ENCODE measurements around the gene ZNF652. TPM values are rescaled to one million over a fixed set of nuclear protein-coding genes. Genes with fewer than 3 reads are reported as not detected.
A peak's percentile ranks its signal among the peaks of the same experiment; 100 is the strongest.
"Not testable (repeated sequence)": the region's sequence is repeated elsewhere in the genome, so short reads cannot be mapped to it uniquely, and the experiment has no call there.

ZNF652 gene
- total RNA-seq, 1 experiment from 2014 or later: 42.8 TPM

DNA sequence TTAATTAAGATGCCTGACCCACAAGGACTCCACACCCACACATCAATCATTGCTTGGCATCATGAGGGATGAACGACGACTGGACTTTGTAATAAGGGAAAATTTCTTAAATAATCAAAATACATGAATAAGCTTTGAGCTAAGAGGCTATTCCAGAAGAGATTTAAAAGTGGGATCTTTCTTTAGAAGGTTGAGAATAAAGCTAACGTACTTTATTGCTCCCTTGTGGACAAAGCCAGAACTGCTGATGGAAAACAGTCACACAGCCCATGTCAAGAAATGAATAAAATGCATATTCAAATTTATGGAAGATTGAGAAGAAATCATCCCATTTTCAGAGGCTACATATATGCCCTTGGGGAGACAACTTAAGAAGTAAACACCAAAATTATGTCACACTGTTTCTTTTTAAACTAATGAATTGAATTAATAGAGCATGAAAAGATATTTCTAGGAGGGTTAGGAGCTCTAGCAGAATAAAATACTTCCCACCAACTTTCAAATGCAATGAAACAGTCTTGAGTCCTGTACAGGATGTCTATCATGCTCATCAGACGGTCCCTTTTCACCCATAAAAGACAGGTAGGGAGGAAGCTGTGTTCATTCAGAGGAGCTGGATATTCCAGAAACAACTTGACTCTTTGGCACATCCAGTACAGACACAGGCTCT is 71.2 kb downstream of the ZNF652 start:
- intact Hi-C loops (cut with micrococcal nuclease; ENCODE audit: unreplicated experiment): loop anchor here (2.0 kb wide), 1 partner anchor 30 kb away; no protein-coding TSS in a partner anchor
- no peaks in the 10 kb centered on the region for H3K9me3 Mint-ChIP-seq (ENCODE audit: low read depth, unreplicated experiment)
- H3K27me3 Mint-ChIP-seq (ENCODE audit: unreplicated experiment): no peaks in the 10 kb centered on the region
- TF ChIP-seq, protein P1, sequence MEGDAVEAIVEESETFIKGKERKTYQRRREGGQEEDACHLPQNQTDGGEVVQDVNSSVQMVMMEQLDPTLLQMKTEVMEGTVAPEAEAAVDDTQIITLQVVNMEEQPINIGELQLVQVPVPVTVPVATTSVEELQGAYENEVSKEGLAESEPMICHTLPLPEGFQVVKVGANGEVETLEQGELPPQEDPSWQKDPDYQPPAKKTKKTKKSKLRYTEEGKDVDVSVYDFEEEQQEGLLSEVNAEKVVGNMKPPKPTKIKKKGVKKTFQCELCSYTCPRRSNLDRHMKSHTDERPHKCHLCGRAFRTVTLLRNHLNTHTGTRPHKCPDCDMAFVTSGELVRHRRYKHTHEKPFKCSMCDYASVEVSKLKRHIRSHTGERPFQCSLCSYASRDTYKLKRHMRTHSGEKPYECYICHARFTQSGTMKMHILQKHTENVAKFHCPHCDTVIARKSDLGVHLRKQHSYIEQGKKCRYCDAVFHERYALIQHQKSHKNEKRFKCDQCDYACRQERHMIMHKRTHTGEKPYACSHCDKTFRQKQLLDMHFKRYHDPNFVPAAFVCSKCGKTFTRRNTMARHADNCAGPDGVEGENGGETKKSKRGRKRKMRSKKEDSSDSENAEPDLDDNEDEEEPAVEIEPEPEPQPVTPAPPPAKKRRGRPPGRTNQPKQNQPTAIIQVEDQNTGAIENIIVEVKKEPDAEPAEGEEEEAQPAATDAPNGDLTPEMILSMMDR (IDR thresholded peaks at IDR 0.05; ENCODE audit: unreplicated experiment): peak; percentile 55
- no peak overlapping the region for H3K27ac Mint-ChIP-seq (ENCODE audit: unreplicated experiment)
- CTCF ChIA-PET: interaction anchor here (0.6 to 2.4 kb wide), 14 partner anchors 13 to 829 kb away, joined by 3 to 8 read pairs (median 4); partner anchors contain the start of gene ZNF652
- no peak overlapping the region for H3K4me3 Mint-ChIP-seq (ENCODE audit: low read depth, unreplicated experiment)
- no peaks in the 10 kb centered on the region for H3K4me1 Mint-ChIP-seq (ENCODE audit: low read depth, unreplicated experiment)
- DNase-seq: peak; percentile 39
- BruUV-seq (replicated peaks): no TSS peak
- H3K36me3 Mint-ChIP-seq (ENCODE audit: insufficient read depth, unreplicated experiment): peaks cover 10% of the 10 kb centered on the region

DNA sequence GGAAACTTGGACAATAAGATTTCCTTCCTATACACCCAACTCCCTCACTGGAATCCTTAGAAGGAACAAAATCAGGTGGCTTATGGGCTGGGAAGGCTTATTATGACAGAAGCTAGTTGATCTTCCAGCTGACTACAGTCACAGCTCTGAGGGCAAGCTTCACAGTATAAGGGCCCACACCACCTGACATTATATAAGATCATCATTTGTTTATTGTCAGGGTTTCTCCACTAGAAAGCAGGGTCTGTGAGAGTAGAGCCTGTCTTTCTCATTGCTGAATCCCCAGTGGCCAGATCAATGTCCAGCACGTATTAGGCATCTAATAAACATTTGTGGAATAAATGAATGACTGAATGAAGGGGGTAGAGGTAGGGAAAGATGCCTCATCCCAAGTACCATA is 73.7 kb downstream of the ZNF652 start:
- DNase-seq: no peak
- H3K27me3 Mint-ChIP-seq (ENCODE audit: unreplicated experiment): no peaks in the 10 kb centered on the region
- no peak overlapping the region for H3K4me3 Mint-ChIP-seq (ENCODE audit: low read depth, unreplicated experiment)
- H3K4me1 Mint-ChIP-seq (ENCODE audit: low read depth, unreplicated experiment): no peaks in the 10 kb centered on the region
- peaks cover 10% of the 10 kb centered on the region for H3K36me3 Mint-ChIP-seq (ENCODE audit: insufficient read depth, unreplicated experiment)
- CTCF ChIA-PET: no interaction called here
- H3K27ac Mint-ChIP-seq (ENCODE audit: unreplicated experiment): no peak overlapping the region
- BruUV-seq (replicated peaks): no TSS peak
- intact Hi-C loops (cut with micrococcal nuclease; ENCODE audit: unreplicated experiment): no loop called here
- no peaks in the 10 kb centered on the region for H3K9me3 Mint-ChIP-seq (ENCODE audit: low read depth, unreplicated experiment)
- TF ChIP-seq, protein P1 (IDR thresholded peaks at IDR 0.05; ENCODE audit: unreplicated experiment): no peak

DNA sequence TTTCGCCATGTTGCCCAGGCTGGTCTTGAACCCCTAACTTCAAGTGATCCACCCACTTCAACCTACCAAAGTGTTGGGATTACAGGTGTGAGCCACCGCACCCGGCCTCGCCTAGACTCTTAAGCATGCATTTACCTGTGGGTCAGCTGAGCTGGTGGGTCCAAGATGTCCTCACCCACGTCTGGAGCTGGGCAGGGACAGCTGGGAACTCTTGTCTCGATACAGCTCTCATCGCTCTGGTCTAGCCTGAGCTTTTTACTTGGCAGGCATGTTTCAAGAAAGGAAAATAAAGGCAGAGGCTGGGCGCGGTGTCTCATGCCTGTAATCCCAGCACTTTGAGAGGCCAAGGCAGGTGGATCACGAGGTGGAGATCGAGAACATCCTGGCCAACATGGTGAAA is 74.6 kb downstream of the ZNF652 start:
- BruUV-seq (replicated peaks): no TSS peak
- intact Hi-C loops (cut with micrococcal nuclease; ENCODE audit: unreplicated experiment): no loop called here
- no peaks in the 10 kb centered on the region for H3K9me3 Mint-ChIP-seq (ENCODE audit: low read depth, unreplicated experiment)
- H3K27me3 Mint-ChIP-seq (ENCODE audit: unreplicated experiment): no peaks in the 10 kb centered on the region
- TF ChIP-seq, protein P1 (IDR thresholded peaks at IDR 0.05; ENCODE audit: unreplicated experiment): no peak
- H3K27ac Mint-ChIP-seq (ENCODE audit: unreplicated experiment): no peak overlapping the region
- CTCF ChIA-PET: interaction anchor here (0.5 to 0.9 kb wide), 3 partner anchors 61 to 919 kb away, joined by 3 read pairs; no protein-coding TSS in a partner anchor
- no peak overlapping the region for H3K4me3 Mint-ChIP-seq (ENCODE audit: low read depth, unreplicated experiment)
- H3K36me3 Mint-ChIP-seq (ENCODE audit: insufficient read depth, unreplicated experiment): peaks cover 10% of the 10 kb centered on the region
- no peak for DNase-seq
- H3K4me1 Mint-ChIP-seq (ENCODE audit: low read depth, unreplicated experiment): no peaks in the 10 kb centered on the region

DNA sequence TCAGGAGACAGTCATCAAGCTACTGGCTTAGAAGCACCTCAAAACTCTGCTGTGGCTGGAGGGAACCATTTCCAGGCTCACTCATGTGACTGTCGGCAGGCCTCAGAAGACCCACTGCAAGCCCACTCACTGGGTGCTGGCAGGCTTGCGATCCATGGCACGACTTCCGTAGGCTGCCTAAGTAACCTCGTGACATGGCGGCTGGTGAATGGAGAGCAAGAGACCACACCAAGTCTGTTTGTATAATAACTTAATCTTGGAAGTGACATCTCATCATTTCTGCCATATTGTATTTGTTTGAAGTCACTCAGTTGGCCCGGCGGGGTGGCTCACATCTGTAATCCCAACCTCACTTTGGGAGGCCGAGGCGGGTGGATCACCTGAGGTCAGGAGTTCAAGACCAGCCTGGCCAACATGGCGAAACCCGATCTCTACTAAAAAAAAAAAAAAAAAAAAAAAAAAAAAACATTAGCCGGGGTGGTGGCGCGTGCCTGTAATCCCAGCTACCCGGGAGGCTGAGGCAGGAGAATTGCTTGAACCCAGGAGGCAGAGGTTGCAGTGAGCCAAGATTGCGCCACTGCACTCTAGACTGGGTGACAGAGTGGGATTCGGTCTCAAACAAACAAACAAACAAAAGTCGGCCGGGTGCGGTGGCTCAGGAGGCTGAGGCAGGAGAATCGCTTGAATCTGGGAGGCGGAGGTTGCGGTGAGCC is 75.6 kb downstream of the ZNF652 start:
- CTCF ChIA-PET: interaction anchor here (0.7 kb wide), 2 partner anchors 68 to 169 kb away, joined by 3 to 5 read pairs; no protein-coding TSS in a partner anchor
- not testable (repeated sequence) for BruUV-seq (replicated peaks); H3K9me3 Mint-ChIP-seq (ENCODE audit: low read depth, unreplicated experiment)

More for the DNA sequence above, 75.6 kb downstream of the ZNF652 start:
- H3K4me1 Mint-ChIP-seq (ENCODE audit: low read depth, unreplicated experiment); H3K27ac Mint-ChIP-seq (ENCODE audit: unreplicated experiment); DNase-seq; H3K27me3 Mint-ChIP-seq (ENCODE audit: unreplicated experiment); intact Hi-C loops (cut with micrococcal nuclease; ENCODE audit: unreplicated experiment); H3K4me3 Mint-ChIP-seq (ENCODE audit: low read depth, unreplicated experiment): not testable (repeated sequence)
- peaks cover 10% of the 10 kb centered on the region for H3K36me3 Mint-ChIP-seq (ENCODE audit: insufficient read depth, unreplicated experiment)

All from Calu3 (cell line).